Gastroesophageal sphincter (tissue), 3 donors: ENCODE data around the gene ARHGEF3.

Experiments
- CTCF ChIP-seq, 4 experiments: fragments of 200-600 bp in 2 of 4; fragments of 450-650 bp in 2 of 4; sonication (generic) in 1 of 4; IDR thresholded peaks; one replicate each; pipeline ENCODE4 v1.5.1; 2017 to 2019; ENCODE audit warnings: antibody characterized with exemption in 4 of 4, mild to moderate bottlenecking in 2 of 4, moderate library complexity in 2 of 4
- EP300 ChIP-seq: sonication (generic); formaldehyde crosslinking; IDR thresholded peaks from one replicate; pipeline ENCODE4 v1.6.1; 2017; ENCODE audit warnings: antibody characterized with exemption, mild to moderate bottlenecking
- POLR2AphosphoS5 ChIP-seq: sonication (generic); formaldehyde crosslinking; IDR thresholded peaks from one replicate; pipeline ENCODE4 v1.6.1; 2017; ENCODE audit warnings: antibody characterized with exemption

GRCh38 chr3:56810577-56811545, 9.1 kb upstream of the ARHGEF3 start:
- TF ChIP-seq POLR2AphosphoS5 (no peak), CTCF (IDR thresholded peaks at IDR 0.05) (no peak), EP300 (no peak)
